CD4-positive, alpha-beta T cell treated with Interleukin-4 for 1 hour (primary cell): ENCODE measurements around the gene PLA2G4F.

Experiments
- DNase-seq, 2 donors: peaks; one replicate each; pipeline ENCODE4 v3.0.0-alpha.2; 2020 to 2022

Gene PLA2G4F, protein sequence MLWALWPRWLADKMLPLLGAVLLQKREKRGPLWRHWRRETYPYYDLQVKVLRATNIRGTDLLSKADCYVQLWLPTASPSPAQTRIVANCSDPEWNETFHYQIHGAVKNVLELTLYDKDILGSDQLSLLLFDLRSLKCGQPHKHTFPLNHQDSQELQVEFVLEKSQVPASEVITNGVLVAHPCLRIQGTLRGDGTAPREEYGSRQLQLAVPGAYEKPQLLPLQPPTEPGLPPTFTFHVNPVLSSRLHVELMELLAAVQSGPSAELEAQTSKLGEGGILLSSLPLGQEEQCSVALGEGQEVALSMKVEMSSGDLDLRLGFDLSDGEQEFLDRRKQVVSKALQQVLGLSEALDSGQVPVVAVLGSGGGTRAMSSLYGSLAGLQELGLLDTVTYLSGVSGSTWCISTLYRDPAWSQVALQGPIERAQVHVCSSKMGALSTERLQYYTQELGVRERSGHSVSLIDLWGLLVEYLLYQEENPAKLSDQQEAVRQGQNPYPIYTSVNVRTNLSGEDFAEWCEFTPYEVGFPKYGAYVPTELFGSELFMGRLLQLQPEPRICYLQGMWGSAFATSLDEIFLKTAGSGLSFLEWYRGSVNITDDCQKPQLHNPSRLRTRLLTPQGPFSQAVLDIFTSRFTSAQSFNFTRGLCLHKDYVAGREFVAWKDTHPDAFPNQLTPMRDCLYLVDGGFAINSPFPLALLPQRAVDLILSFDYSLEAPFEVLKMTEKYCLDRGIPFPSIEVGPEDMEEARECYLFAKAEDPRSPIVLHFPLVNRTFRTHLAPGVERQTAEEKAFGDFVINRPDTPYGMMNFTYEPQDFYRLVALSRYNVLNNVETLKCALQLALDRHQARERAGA

DNA sequence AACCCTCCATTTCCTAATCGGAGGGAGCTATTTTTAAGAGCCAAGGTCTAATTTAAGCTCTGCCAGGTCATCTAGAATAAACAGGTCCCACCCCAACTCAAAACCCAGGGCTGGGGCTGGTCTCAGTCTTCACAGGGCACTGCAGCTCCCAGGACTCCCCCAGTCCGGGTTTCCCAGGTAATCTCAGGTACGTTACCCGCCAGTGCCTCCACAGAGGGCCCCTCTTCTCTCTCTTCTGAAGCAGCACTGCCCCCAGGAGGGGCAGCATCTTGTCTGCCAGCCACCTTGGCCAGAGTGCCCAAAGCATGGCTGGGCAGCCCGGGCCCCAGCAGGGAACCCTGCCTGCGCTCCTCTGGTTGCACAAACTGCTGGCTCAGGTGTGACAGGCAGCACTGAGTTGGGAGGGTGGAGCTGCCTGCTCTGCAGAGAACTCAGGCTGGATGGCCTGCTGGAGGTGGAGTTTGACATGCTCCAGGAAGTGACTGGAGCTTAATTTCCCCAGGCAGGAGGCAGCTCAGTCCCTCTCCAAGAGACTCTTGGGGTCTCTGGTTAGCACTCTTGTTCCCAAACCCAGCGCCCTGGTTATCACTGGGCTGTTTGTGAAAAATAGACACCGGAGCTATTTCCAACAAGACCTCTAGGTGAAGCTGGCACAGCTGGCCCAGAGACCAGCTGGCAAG is at the start of gene PLA2G4F:
PLA2G4F (minus strand) TSS at position 394 of the 680 bp plus-strand sequence; CDS start at position 307, 87 bp downstream.
- DNase-seq: no peak

DNA sequence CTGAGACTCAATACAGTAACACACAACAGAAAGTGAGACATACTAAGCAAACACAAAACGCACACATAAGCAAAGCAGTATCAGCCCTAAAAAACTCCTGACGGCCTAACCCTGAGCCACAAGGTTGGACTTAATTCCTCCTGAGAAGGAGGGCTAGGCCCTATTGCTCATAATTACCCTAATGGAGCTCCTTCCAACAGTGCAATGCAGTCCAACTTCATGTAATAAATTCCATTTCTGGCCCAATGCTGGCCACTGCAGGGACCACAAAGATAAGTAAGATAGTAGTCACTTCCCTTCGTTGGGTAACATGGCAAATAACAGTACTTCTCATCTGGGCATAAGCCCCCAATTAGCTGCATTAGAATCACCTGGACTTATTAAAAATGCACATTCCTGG is 47.5 kb upstream of the PLA2G4F start:
- no peak for DNase-seq

DNA sequence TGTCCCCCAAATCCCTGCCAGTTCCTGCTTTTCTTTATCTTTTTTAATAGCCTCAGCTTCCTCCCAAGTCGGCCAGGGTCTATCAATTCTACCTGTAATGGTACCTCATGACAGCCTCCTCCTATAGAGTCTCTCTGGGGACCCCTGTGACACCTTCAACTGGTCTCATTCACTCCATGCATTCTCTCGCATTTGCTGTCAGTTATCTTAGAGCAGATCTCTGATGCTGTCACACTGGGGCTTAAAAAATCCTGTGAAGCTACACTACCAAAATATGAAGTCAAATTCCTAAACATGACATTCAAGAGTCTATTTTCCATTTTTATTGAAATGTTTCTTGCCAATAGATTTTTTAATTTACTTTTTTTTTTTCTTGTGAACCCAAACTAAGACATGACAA is 46.2 kb upstream of the PLA2G4F start:
- DNase-seq: no peak

DNA sequence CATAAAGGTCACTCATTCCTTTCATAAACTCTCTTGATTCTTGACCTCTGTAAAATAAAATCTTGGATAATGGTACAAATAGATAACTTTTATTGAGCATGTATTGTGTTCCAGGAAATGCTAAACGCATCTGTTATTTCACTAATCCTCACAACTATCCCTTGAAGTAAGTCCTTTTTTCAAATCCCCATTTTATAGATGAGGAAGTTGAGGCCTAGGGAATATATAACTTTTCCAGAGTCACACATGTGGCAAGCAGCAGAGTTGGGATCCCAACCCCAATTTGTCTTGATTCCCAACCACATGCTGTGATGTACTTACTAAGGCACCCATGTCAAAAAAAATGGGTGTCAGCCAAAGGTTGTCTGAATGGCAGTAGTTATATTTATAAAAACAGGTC is 45.4 kb upstream of the PLA2G4F start:
- no peak for DNase-seq

DNA sequence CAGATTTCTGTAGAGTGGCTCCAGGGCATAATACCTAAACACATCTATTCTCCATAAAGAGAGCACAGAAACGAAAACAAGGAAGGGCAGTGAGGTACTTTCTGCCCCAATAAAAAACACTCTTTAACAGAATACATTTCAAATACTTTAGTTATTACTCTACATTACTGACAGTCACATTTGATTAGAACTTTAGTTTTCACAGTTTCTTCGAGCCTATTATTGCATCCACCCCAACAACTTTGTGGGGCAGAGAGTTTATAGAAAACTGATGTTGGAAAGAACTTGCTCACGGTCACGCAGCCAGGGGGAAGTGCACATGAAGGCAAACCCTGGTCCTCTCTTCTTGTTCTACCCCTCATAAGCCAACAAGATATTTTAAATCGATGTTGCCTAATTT is 42.7 kb upstream of the PLA2G4F start:
- no peak for DNase-seq

DNA sequence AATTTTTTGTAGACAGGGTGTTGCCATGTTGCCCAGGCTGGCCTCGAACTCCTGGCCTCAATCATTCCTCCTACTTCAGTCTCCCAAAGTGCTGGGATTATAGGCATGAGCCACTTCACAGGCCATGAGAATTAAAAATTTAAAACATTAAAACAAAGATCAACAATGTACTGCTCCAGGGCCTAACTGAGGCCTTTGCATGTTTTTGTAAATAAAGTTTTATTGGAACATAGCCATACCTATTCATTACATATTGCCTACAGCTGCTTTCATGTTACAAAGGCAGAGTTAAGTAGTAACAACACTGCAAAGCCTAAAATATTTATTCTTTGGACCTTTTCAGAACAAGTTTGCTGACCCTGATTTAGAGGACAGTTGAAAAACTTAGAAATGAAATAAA is 42.1 kb upstream of the PLA2G4F start:
- no peak for DNase-seq

DNA sequence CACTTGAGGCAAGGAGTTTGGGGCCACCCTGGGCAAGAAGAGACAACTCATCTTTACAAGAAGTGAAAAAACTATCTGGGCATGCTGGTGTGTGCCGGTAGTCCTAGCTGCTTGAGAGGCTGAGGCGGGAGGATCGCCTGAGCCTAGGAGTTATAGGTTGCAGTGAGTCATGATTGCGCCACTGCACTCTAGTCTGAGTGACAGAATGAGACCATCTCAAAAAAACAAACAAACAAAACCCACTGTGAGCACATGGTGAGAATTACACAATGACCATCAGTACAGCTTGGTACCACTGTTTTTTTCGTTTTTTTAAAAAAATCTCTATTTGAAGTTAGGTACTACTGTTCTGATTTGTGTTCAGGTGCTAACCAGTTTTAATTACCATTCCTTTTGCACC is 38.1 kb upstream of the PLA2G4F start:
- no peak for DNase-seq

DNA sequence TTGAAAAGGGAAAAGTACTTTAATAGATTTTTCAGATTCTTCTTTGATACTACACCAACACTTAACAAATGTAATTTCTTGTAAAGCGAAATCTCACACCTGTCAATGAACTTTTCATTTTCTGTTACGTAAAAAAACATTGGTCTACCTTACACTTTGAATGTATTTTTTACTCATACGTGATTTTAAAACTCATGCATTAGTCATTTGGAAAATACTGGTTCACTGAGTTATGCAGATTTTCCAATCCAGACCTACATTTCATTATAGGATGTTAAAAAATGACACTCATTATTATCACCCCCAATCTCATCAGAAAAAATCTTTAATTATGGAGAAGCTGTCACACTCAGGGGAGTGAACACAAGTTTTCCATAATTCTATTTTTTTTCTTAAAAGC is 36.9 kb upstream of the PLA2G4F start:
- no peak for DNase-seq

DNA sequence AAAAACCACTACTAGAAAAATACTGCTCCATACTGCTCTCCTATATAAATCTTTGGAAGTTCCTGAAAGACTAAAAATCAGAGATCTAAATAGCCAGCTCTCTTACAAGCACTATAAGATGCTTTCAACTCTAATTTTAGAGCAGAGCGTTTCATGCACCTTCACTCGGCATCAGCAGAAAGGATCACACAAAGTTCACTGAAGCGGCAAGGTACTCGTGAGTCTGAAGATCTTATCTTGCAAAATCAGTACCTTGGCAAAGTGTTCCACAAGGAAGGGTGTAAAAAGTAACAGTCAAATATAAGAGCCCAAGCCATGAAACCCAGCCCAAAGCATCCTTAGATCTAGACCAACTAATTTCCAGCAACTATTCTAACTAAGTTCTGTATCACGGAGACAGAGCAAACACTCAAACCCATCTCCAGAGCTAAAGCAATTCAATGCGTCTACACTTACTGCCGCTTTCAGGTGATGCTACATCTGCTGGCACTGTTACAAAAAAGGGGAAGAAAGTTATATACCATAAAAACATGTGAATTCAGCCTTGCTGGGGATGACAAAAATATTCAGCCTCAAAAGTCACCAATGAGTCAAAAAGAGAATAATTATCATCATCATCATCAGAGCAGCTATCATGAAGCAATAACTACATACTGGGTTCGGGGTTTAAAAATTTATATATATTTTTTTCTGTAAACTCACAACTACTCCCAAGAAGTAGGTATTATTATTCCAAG is 35.3 kb upstream of the PLA2G4F start:
- DNase-seq: no peak

DNA sequence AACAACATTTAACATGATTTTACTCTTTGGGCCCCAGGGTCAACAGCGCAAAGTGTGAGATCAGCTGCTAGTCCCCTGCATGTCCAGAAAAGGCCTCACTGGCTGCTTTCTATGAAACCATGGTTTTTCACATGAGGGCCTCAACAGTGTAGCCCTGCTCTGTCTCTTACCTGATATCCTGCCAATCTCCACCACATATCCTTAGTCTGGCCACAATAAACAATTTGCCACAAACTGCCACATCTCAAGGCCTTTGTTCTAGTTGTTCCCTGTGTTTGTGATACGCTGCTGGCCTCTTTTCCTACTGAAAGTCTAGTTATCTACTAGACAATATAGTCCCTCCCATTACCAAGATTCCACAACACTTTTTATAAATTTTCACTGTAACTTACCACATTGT is 33.9 kb upstream of the PLA2G4F start:
- no peak for DNase-seq

DNA sequence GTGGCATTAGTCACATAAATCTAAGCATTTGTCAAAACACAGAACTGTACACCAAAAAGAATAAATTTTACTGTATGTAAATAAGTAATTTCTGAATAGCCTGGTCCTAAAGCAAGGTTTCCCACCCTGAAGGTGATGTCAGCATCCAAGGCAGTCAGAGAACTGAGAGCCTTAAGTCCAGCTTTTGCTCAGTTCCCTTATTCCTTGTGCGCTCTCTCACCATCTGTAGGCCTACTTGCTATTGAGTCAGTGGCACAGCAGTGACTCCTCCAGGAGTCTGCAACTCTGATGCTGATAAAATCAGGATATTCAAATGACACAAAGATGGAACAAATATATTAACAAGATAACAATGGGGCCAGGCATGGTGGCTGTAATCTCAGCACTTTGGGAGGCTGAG is 29.4 kb upstream of the PLA2G4F start:
- DNase-seq: no peak

DNA sequence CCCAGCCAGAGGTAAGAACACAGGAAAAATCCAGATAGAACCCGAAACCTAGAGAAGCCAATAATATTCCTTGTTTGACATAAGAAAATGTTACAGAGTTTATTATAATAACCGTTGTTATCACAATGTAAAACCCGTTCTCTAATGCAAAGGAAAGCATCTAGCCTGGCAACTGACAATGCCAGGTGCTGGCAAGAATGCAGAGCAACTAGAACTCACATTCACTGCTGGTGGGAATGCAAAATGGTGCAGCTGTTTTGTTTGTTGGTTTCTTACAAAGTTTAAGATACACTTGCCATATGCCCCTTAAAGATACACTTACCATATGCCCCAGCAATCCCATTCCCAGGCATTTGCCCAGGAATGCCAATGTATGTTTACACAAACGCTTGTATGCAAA is 28.3 kb upstream of the PLA2G4F start:
- no peak for DNase-seq

DNA sequence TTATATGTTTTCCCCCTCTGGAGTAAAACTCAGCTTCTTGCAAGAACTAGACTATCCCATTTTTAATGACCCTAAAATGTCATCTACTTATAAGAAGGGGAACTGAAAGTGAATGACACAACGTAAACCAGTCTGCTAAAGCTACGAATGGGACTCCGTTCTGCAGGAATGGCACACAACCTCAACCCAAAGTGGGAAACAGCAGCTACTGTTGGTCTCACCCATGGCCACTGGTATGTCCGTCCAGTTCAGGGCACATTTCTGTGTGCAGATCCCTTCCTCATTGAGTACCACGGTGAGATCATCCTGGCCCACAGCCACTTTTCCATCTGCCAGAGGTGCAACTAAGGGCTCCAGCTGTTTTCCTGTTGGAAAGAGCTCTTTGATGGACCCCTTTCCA is 27.9 kb upstream of the PLA2G4F start:
- DNase-seq: no peak

DNA sequence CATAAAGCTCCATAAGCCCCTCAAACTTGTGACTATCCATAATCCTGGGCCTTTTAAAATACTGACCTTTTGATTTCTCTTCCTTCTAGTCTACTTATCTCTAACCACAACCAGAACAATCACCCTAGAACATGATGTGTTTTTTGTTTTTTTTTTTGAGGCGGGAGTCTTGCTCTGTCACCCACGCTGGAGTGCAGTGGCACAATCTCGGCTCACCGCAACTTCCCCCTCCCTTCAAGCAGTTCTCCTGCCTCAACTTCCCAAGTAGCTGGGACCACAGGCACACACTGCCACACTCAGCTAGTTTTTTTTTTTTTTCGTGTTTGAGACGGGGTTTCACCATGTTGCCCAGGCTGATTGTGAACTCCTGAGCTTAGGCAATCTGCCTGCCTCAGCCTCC is 26.5 kb upstream of the PLA2G4F start:
- no peak for DNase-seq

DNA sequence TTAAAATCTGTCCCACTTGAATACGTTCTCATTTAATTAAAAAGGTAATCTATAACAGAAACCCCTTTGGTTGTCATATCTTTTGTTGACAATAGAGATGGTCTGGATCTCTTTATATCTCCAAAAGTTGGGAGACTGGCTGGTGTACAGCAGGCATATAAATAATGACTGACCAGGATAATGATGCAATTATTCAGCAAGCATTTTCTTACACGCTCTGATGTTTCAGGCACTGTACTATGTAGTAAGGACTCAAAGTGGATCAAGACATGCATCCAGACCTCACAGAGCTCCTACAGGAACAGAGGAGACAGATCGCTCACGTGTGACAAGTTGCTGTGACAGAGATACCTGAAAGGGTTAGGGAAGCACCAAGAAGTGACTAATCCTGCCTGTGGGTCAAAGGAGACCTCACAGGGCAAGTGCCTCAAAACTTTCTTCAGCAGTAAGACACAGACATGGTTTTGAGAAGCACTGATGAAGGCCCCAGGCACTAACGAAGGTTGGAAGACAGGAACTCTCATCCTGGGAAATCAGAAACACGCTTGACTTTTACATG is 26.0 kb upstream of the PLA2G4F start:
- no peak for DNase-seq

DNA sequence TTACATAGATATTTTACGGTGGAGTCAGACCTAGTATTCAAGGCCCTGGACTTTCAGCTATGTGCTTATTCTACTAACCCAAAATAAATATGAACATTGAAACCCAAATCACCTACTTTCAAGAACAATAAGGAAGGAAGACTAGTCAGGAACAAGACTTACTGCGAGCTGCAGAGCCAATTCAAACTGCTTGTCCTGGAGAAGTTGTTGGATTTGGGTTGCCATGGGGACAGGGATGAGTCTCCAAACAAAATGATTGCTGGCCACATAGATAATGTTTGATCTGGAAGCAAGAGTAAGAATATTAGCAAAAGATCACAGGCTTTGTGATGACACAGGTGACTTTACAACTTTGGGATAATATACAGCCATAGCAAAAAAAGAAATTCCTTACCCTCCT is 21.6 kb upstream of the PLA2G4F start:
- DNase-seq: no peak

DNA sequence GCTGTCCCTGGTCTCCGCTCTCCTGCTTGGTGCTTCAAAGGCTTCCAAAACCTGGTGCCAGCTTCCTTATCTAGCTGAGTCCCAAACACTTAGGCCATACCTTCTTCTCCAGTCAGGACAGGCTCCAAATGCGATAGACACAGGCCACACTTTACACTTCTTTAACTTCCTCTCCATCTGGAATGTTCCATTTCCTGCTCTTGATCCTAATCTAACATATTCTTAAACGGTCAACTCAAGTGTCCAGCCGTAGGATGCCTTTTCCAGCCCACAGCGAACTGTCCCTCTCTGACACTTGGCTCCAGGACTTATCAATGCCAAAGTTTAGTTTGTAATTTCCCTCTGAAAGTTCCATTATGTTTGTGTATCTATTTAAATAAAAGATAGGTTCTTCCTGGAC is 19.2 kb upstream of the PLA2G4F start:
- DNase-seq: no peak

DNA sequence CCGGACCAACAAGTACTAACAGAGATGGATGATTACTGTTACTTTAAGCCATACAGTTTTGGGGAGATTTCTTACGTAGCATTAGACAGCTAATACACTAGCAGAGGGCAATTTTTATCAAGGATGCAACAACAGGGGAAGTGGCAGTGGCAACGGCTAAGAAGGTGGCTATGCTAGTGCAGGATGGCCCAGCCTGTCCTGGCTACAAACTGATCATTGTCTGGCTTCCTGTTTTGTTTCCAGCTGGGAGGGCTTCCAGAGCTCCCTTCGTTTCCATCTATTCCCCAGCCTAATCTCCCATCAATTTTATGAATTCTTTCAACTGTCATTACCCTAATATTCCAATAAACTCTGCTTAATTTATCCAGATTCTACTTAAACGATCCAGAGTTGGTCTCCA is 16.0 kb upstream of the PLA2G4F start:
- DNase-seq: no peak

DNA sequence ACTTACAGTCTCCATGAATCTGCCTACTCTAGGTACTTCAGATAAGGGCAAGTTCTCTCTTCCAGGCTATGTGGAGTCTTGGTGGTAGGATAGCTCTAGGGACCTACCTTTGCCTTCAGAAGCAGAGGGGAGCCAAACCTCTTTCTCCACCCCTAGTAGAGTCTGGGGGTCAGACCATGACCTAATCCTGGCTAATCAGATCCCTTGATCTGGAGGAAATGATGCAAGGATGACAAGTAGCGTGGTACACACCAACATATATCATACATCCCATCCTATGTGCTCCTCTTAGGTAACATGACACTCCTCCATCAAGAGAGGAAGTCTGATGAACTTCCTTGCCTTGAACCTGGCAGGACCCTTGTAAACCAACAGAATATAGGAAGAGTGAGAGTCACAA is 15.4 kb upstream of the PLA2G4F start:
- DNase-seq: no peak

DNA sequence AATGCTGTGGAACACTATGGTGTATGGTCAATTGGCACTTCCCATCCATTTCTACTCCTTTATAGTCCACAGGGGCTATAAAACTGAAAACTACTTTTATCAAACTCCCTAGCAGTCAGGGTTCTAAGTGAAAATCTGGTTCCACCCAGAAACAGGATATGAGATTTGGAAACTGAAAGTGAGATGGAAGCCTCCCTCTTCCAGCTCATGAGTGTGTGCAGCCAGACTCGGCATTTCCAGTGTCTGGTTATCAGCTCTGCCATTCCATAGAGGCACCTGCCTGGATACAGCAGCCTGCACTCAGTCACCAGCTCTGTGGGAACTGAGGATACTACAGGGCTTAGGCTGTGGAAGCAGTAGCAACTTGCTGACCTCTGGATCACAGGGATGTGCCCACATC is 14.7 kb upstream of the PLA2G4F start:
- DNase-seq: peak in 1 of 2 donors; percentile 5

DNA sequence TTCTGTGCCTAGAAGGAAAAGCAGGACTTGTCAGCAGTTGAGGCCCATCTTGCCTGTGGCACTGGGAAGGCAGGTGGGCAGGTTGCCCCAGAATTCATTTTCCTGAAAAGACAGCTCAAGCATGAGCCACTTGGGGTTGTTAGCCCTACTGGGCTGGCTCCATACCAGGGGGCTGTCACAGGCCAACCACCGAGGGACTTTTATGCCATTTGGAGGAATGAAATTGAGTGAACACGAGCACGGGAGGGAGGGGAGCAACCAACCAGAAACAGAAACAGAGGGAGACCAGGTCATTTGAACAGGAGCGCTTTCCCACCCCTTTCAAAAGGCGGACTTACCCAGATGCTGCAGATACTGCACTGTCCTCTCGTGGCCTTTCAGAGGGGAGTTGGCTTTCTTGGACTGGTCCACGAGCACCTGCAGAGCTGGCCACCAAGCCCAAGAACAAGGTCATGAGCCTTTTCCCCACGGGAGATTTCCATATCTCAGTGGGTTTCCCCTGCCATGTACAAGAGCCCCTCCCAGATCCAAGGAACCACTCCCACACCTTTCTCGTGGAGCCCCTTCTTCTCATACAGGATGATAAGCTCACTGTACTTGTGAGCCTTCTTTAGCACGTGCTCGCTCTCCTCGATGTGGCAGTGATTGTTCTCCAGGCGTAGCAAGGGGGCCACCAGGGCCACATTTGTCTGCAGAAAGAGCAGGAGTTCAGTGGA is 9.9 kb upstream of the PLA2G4F start:
- no peak for DNase-seq

DNA sequence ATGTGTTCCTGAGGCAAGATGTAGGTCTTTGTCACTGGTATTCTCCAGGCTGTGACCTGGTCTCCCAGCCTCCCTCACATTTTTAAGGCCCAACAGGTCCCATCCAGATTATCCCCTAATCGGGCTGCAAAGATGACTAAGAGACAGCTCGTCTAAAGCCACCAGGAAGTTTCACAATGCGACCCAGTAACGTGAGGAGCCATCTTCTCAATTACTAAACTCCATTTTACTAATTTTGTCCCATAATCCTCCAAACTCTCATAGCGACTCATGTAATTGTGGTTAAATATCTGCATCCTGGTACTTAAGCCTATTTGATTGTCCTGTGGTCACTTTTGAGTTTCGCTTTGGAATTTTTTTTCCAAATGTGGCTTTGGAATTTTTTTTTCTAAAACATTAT is 8.7 kb upstream of the PLA2G4F start:
- DNase-seq: no peak
